Thymus (tissue), 14 donors: ENCODE measurements around the gene UBE2G1. TPM values are rescaled to one million over a fixed set of nuclear protein-coding genes. Genes with fewer than 3 reads are reported as not detected.

ENCODE experiments used
- DNase-seq, 9 donors: peaks; one replicate each; pipeline ENCODE4 v3.0.0-alpha.2; 2013; ENCODE audit warnings: low spot score in 9 of 9, low read depth in 6 of 9, missing footprints in 1 of 9
- H3K27ac ChIP-seq, 2 donors: one replicate each; pipeline ENCODE4 v1.5.1; 2013; ENCODE audit warnings: control low read depth in 1 of 2, low read depth in 1 of 2, low read length in 1 of 2, mild to moderate bottlenecking in 1 of 2, moderate library complexity in 1 of 2
- H3K27me3 ChIP-seq, 2 donors: one replicate each; pipeline ENCODE4 v1.5.1; 2013; ENCODE audit warnings: low read length in 1 of 2; ENCODE audit not compliant: control insufficient read depth in 2 of 2, insufficient read depth in 1 of 2
- H3K36me3 ChIP-seq, 2 donors: one replicate each; pipeline ENCODE4 v1.5.1; 2013; ENCODE audit warnings: low read length in 1 of 2, mild to moderate bottlenecking in 1 of 2, moderate library complexity in 1 of 2; ENCODE audit not compliant: control insufficient read depth in 2 of 2, insufficient read depth in 2 of 2
- H3K4me1 ChIP-seq, 2 donors: one replicate each; pipeline ENCODE4 v1.5.1; 2013; ENCODE audit warnings: low read length in 2 of 2; ENCODE audit not compliant: control insufficient read depth in 2 of 2, insufficient read depth in 2 of 2
- H3K4me3 ChIP-seq, 2 donors: one replicate each; pipeline ENCODE4 v1.5.1; 2013; ENCODE audit warnings: low read length in 2 of 2, control low read depth in 1 of 2, mild to moderate bottlenecking in 1 of 2
- H3K9me3 ChIP-seq, 2 donors: one replicate each; pipeline ENCODE4 v1.5.1; 2013; ENCODE audit warnings: low read length in 1 of 2, mild to moderate bottlenecking in 1 of 2; ENCODE audit not compliant: control insufficient read depth in 2 of 2, insufficient read depth in 1 of 2
- WGBS: extraction: QIAGEN DNeasy Blood & Tissue Kit; methylation state at CpG from one replicate; pipeline ENCODE4 v1.1.7; 2013; 5-methylcytosine and 5-hydroxymethylcytosine counted together
- long read RNA-seq, 10 donors: transcript quantifications; one replicate each; lab custom pipeline, GENCODE V29; 2026
- polyA plus RNA-seq: library from polyadenylated mRNA; stranded (reverse); fragments of 200-250 nt; gene quantifications from one replicate; pipeline ENCODE4 v1.2.3, GENCODE V29; 2013
- total RNA-seq: library from RNA; stranded (reverse); fragments of 120-200 nt; gene quantifications from one replicate; pipeline ENCODE4 v1.2.4, GENCODE V29; 2013
- donor health status: healthy.

The UBE2G1 gene
- 31.8 TPM for total RNA-seq
- polyA plus RNA-seq = 19.5 TPM
- long read RNA-seq, donor 1, partial matches to known transcripts = 0 of 4 reads
- long read RNA-seq, donor 1, other reads (novel, unspliced or antisense) = 0 of 4 reads
- long read RNA-seq, donor 2 = 0 reads
- long read RNA-seq, donor 3, transcript UBE2G1-201 (6 exons, 3,974 nt) = major isoform, 16 of 17 reads
- long read RNA-seq, donor 3, partial matches to known transcripts = 0 of 17 reads
- long read RNA-seq, donor 3, other reads (novel, unspliced or antisense) = 0 of 17 reads
- long read RNA-seq, donor 4, transcript UBE2G1-201 (6 exons, 3,974 nt) = major isoform, 8 of 8 reads
- long read RNA-seq, donor 4, partial matches to known transcripts = 0 of 8 reads
- long read RNA-seq, donor 4, other reads (novel, unspliced or antisense) = 0 of 8 reads
- long read RNA-seq, donor 5, transcript UBE2G1-201 (6 exons, 3,974 nt) = major isoform, 19 of 22 reads
- long read RNA-seq, donor 5, partial matches to known transcripts = 0 of 22 reads
- long read RNA-seq, donor 5, other reads (novel, unspliced or antisense) = 0 of 22 reads
- long read RNA-seq, donor 6, transcript UBE2G1-201 (6 exons, 3,974 nt) = major isoform, 10 of 10 reads
- long read RNA-seq, donor 6, partial matches to known transcripts = 0 of 10 reads
- long read RNA-seq, donor 6, other reads (novel, unspliced or antisense) = 0 of 10 reads
- long read RNA-seq, donor 7, transcript UBE2G1-201 (6 exons, 3,974 nt) = major isoform, 27 of 31 reads
- long read RNA-seq, donor 7, partial matches to known transcripts = 0 of 31 reads
- long read RNA-seq, donor 7, other reads (novel, unspliced or antisense) = 0 of 31 reads
- long read RNA-seq, donor 8, transcript UBE2G1-201 (6 exons, 3,974 nt) = major isoform, 10 of 10 reads
- long read RNA-seq, donor 8, partial matches to known transcripts = 0 of 10 reads
- long read RNA-seq, donor 8, other reads (novel, unspliced or antisense) = 0 of 10 reads
- long read RNA-seq, donor 9, transcript UBE2G1-201 (6 exons, 3,974 nt) = major isoform, 13 of 14 reads
- long read RNA-seq, donor 9, partial matches to known transcripts = 0 of 14 reads
- long read RNA-seq, donor 9, other reads (novel, unspliced or antisense) = 0 of 14 reads
- long read RNA-seq, donor 10, transcript UBE2G1-201 (6 exons, 3,974 nt) = major isoform, 16 of 16 reads
- long read RNA-seq, donor 10, partial matches to known transcripts = 0 of 16 reads
- long read RNA-seq, donor 10, other reads (novel, unspliced or antisense) = 0 of 16 reads

DNA sequence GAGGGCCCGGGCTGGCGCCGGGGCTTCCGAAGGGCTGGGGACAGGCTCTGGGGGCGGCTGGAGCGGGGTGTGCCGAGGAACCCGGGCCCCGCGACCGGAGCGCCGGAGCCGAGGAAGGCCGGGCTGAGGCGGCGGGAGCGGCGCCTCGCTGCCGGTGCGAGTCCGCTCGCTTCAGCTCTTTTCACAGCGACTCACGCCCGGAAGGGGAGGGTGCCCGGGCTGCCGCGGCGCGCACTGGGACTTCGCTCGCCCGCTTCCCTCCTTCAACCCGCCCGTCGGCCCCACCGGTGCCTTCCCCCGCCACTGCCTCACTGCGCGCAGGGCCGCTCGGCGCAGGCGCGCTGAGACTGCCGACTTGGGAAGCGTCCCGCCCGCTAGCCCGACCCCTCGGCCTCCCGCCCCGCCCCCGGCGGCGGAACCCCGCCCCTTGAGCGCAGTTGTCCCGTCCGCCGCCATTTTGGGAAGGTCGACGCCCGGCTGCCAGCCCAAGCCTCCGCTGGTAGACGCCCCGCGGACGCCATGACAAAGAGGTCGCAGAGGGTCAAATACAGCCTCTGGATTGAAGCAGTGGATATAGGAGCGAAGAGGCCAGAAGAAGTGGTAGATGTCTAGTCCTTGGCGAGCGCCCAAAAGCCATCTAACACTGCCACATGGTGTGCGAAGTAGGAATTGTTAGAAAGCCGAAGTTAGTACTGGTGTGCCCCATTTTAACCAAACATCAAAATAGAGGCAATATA is at the start of gene UBE2G1:
Gene UBE2G1 (minus strand): TSS at position 349 of the 737 bp plus-strand sequence. CDS start 359 bp downstream, outside the sequence.
- Histone ChIP-seq H3K27me3 (no peaks in the 10 kb centered on the region), H3K4me3 (peak within 1 kb of the TSS; percentile 53 to 85), H3K4me1 (peaks cover 4 to 17% of the 10 kb centered on the region in 2 donors), H3K9me3 (no peaks in the 10 kb centered on the region), H3K27ac (peak within 1 kb of the TSS; percentile 84 to 99), H3K36me3 (peaks cover 6 to 8% of the 10 kb centered on the region in 2 donors)
- peak; percentile 87 to 99 (median 97) for DNase-seq
- under 1% methylated on average over 77 of the region's 77 CpGs for WGBS

GRCh38 chr17:4412933-4413831 is 46.7 kb upstream of the UBE2G1 start:
- H3K4me1 ChIP-seq = peaks cover 0 to 4% of the 10 kb centered on the region in 2 donors
- DNase-seq = peak; percentile 61 to 94 (median 83)
- no peak overlapping the region for H3K27ac ChIP-seq
- no peak overlapping the region for H3K4me3 ChIP-seq
- H3K36me3 ChIP-seq = no peaks in the 10 kb centered on the region
- WGBS = 40% methylated on average over 27 of the region's 27 CpGs
- no peaks in the 10 kb centered on the region for H3K9me3 ChIP-seq
- H3K27me3 ChIP-seq = no peaks in the 10 kb centered on the region

DNA sequence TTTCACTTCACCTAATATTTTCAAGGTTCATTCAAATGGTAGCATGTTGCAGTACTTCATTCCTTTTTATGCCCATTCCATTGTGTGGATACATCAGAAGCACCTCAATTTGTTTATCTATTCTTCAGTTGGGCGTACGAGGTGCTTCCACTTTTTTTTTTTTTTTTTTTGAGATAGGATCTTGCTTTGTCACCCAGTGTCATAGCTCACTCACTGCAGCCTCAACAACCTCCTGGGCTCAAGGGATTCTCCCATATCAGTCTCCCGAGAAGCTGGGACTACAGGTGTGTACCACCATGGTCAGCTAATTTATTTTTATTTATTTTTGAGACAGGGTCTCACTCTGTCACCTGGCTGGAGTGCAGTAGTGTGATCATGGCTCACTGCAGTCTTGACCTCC is 44.7 kb upstream of the UBE2G1 start:
- Histone ChIP-seq H3K4me1 (peaks cover 0 to 4% of the 10 kb centered on the region in 2 donors), H3K36me3 (no peaks in the 10 kb centered on the region), H3K9me3 (no peaks in the 10 kb centered on the region), H3K27me3 (no peaks in the 10 kb centered on the region), H3K4me3 (no peak overlapping the region), H3K27ac (no peak overlapping the region)
- WGBS = 84% methylated on average over 3 of the region's 3 CpGs
- DNase-seq = no peak

GRCh38 chr17:4409659-4410058 is 43.2 kb upstream of the UBE2G1 start:
- H3K4me1 ChIP-seq = peaks cover 0 to 4% of the 10 kb centered on the region in 2 donors
- DNase-seq = no peak
- 96% methylated on average over 6 of the region's 6 CpGs for WGBS
- no peaks in the 10 kb centered on the region for H3K27me3 ChIP-seq
- H3K36me3 ChIP-seq = no peaks in the 10 kb centered on the region
- no peaks in the 10 kb centered on the region for H3K9me3 ChIP-seq
- no peak overlapping the region for H3K27ac ChIP-seq
- H3K4me3 ChIP-seq = no peak overlapping the region

- Histone ChIP-seq H3K4me3 (no peak overlapping the region), H3K9me3 (no peaks in the 10 kb centered on the region), H3K27me3 (no peaks in the 10 kb centered on the region), H3K27ac (no peak overlapping the region), H3K36me3 (no peaks in the 10 kb centered on the region), H3K4me1 (peaks cover 0 to under 1% of the 10 kb centered on the region in 2 donors)
- WGBS = 95% methylated on average over 8 of the region's 8 CpGs
- DNase-seq = no peak
Observed at GRCh38 chr17:4407851-4408250, 41.4 kb upstream of the UBE2G1 start.

- no peaks in the 10 kb centered on the region for H3K27me3 ChIP-seq
- DNase-seq = no peak
- no peaks in the 10 kb centered on the region for H3K36me3 ChIP-seq
- 96% methylated on average over 7 of the region's 7 CpGs for WGBS
- H3K9me3 ChIP-seq = no peaks in the 10 kb centered on the region
- H3K4me1 ChIP-seq = no peaks in the 10 kb centered on the region
- no peak overlapping the region for H3K4me3 ChIP-seq
- H3K27ac ChIP-seq = no peak overlapping the region
Observed at GRCh38 chr17:4407216-4407615, 40.7 kb upstream of the UBE2G1 start.

- WGBS = 95% methylated on average over 10 of the region's 10 CpGs
- H3K4me1 ChIP-seq = no peaks in the 10 kb centered on the region
- no peak overlapping the region for H3K4me3 ChIP-seq
- H3K27me3 ChIP-seq = no peaks in the 10 kb centered on the region
- no peak for DNase-seq
- H3K9me3 ChIP-seq = no peaks in the 10 kb centered on the region
- H3K36me3 ChIP-seq = no peaks in the 10 kb centered on the region
- no peak overlapping the region for H3K27ac ChIP-seq
Observed at GRCh38 chr17:4406386-4406785, 39.9 kb upstream of the UBE2G1 start.

DNA sequence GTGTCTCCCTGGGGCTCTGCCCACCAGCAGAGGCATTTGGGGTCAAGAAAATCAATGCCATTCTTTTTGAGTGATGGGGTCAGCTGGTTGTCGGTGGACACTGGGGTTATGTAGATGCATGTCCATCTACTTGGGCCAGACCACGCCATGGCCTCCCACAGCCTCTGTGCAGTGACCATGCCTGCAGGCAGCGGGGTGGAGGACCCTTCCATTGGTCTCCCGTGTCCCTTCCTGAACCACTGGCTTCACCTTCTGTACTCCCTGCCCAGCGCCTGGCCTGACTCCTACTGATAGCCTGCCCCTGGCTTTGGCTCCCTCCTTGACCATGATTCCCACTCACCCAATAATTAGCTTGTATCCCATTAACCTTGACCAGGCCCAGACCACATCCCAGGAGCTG is 39.2 kb upstream of the UBE2G1 start:
- H3K4me3 ChIP-seq = no peak overlapping the region
- H3K4me1 ChIP-seq = no peaks in the 10 kb centered on the region
- H3K27me3 ChIP-seq = no peaks in the 10 kb centered on the region
- H3K9me3 ChIP-seq = no peaks in the 10 kb centered on the region
- WGBS = 98% methylated on average over 5 of the region's 5 CpGs
- no peaks in the 10 kb centered on the region for H3K36me3 ChIP-seq
- no peak overlapping the region for H3K27ac ChIP-seq
- no peak for DNase-seq
